Fibroblast of lung (primary cell): ENCODE data around the gene GRID1.

Source experiments
- CTCF ChIP-seq, 2 donors: IDR thresholded peaks in 1 of 2; conservative IDR thresholded peaks in 1 of 2; 1 replicate in 1 of 2; 2 replicates in 1 of 2; pipeline ENCODE4 v1.5.1; 2011 to 2012; ENCODE audit warnings: low read length in 2 of 2, control low read depth in 1 of 2, inconsistent platforms in 1 of 2, low read depth in 1 of 2, mild to moderate bottlenecking in 1 of 2
- EZH2 ChIP-seq: IDR thresholded peaks from 2 replicates; pipeline ENCODE4 v1.5.1; 2012; ENCODE audit warnings: low read length, control low read depth, mild to moderate bottlenecking; ENCODE audit errors: missing control alignments

GRCh38 chr10:86349474-86349873 lies 17.1 kb downstream of the GRID1 start:
- TF ChIP-seq CTCF (conservative IDR thresholded peaks at IDR 0.05 in 1 of 2, IDR thresholded peaks at IDR 0.05 in 1 of 2; ENCODE audit: low read depth in 1 of 2, low read length in 2 of 2): peak in 1 of 2 donors; percentile 35
- no peak for TF ChIP-seq EZH2
